GM21526 (cell line): Measurements from ENCODE around the gene RAPGEF3.
A peak's percentile ranks its signal among the peaks of the same experiment; 100 is the strongest.

ENCODE experiments used
- ATAC-seq: cut with Tn5 transposase; IDR thresholded peaks from one replicate; pipeline ENCODE4 v1.9.1; 2021; ENCODE audit warnings: moderate library complexity; ENCODE audit not compliant: unreplicated experiment, low FRiP score

The RAPGEF3 gene

GRCh38 chr12:47777151-47777550, 18.5 kb upstream of the RAPGEF3 start:
- ATAC-seq: no peak

- no peak for ATAC-seq
These were observed 17.9 kb upstream of the RAPGEF3 start for GRCh38 chr12:47776471-47777143.

- no peak for ATAC-seq
These were observed 16.6 kb upstream of the RAPGEF3 start for GRCh38 chr12:47775100-47775911.

GRCh38 chr12:47774663-47775062, 16.0 kb upstream of the RAPGEF3 start:
- ATAC-seq: no peak

- ATAC-seq: no peak
These were observed 15.3 kb upstream of the RAPGEF3 start for GRCh38 chr12:47773858-47774580.

GRCh38 chr12:47773062-47773857, 14.6 kb upstream of the RAPGEF3 start, which contains the start of gene SLC48A1:
SLC48A1 (plus strand) TSS chr12:47773238; CDS start chr12:47773305, 67 bp downstream.
- ATAC-seq: peak; percentile 65

- ATAC-seq: no peak
These were observed 14.0 kb upstream of the RAPGEF3 start for GRCh38 chr12:47772738-47773061.

GRCh38 chr12:47772094-47772660, 13.5 kb upstream of the RAPGEF3 start:
- ATAC-seq: no peak

- ATAC-seq: no peak
These were observed 12.6 kb upstream of the RAPGEF3 start for GRCh38 chr12:47771304-47771703.

- ATAC-seq: no peak
These were observed 11.5 kb upstream of the RAPGEF3 start for GRCh38 chr12:47770086-47770726.

GRCh38 chr12:47769234-47770085, 10.8 kb upstream of the RAPGEF3 start:
- ATAC-seq: no peak

- ATAC-seq: no peak
These were observed 9.7 kb upstream of the RAPGEF3 start for GRCh38 chr12:47768323-47768811.

GRCh38 chr12:47767216-47767724, 8.6 kb upstream of the RAPGEF3 start:
- no peak for ATAC-seq

- no peak for ATAC-seq
These were observed 8.0 kb upstream of the RAPGEF3 start for GRCh38 chr12:47766502-47767215.

GRCh38 chr12:47763481-47764346, 5.0 kb upstream of the RAPGEF3 start:
- ATAC-seq: no peak

GRCh38 chr12:47762850-47763465, 4.3 kb upstream of the RAPGEF3 start:
- ATAC-seq: no peak

GRCh38 chr12:47758584-47758833, 171 bp downstream of the RAPGEF3 start:
- no peak for ATAC-seq
